PFSK-1 (cell line): ENCODE measurements around the gene LRMDA.

ENCODE experiments used
- POLR2AphosphoS5 ChIP-seq: IDR thresholded peaks from 2 replicates; pipeline ENCODE4 v1.6.1; 2012; ENCODE audit warnings: low read depth, mild to moderate bottlenecking, control low read depth, low read length, moderate library complexity
- SIN3A ChIP-seq: IDR thresholded peaks from 2 replicates; pipeline ENCODE4 v1.6.1; 2012; ENCODE audit warnings: mild to moderate bottlenecking, low read length, moderate library complexity, borderline replicate concordance; ENCODE audit not compliant: insufficient read depth

GRCh38 chr10:75550191-75550590 lies 118.8 kb downstream of the LRMDA start:
- TF ChIP-seq POLR2AphosphoS5 (no peak), SIN3A (no peak)
